Keratinocyte (primary cell): ENCODE measurements around the gene ZBTB7B. TPM values are rescaled to one million over a fixed set of nuclear protein-coding genes. Genes with fewer than 3 reads are reported as not detected.
A peak's percentile ranks its signal among the peaks of the same experiment; 100 is the strongest.

Experiments
- DNase-seq: peaks from one replicate; pipeline ENCODE4 v3.0.0-alpha.2; 2011; ENCODE audit warnings: low read depth, missing footprints, low spot score
- FAIRE-seq: peaks from 2 replicates; lab custom pipeline; 2011; peaks lifted over from hg19 to GRCh38; lab: Jason Lieb, UNC
- H2AFZ ChIP-seq: 2 replicates; pipeline ENCODE4 v1.6.0; 2012; ENCODE audit warnings: low read length, control low read depth, inconsistent platforms; ENCODE audit not compliant: control insufficient read depth
- H3K27ac ChIP-seq: 2 replicates; pipeline ENCODE4 v1.5.1; 2011; ENCODE audit warnings: low read length; ENCODE audit not compliant: control insufficient read depth, insufficient read depth
- H3K27me3 ChIP-seq: 3 replicates; pipeline ENCODE4 v1.6.0; 2011; ENCODE audit warnings: low read length; ENCODE audit not compliant: control insufficient read depth, insufficient read depth; ENCODE audit errors: extremely low read depth
- H3K36me3 ChIP-seq, 2 experiments: 2 replicates in 1 of 2; 3 replicates in 1 of 2; pipeline ENCODE4 v1.5.1; 2011; ENCODE audit warnings: low read length in 2 of 2, mild to moderate bottlenecking in 1 of 2; ENCODE audit not compliant: control insufficient read depth in 2 of 2, insufficient read depth in 2 of 2; ENCODE audit errors: extremely low read depth in 1 of 2
- H3K4me1 ChIP-seq: 3 replicates; pipeline ENCODE4 v1.5.1; 2011; ENCODE audit warnings: low read length; ENCODE audit not compliant: control insufficient read depth, insufficient read depth; ENCODE audit errors: extremely low read depth
- H3K4me2 ChIP-seq: 3 replicates; pipeline ENCODE4 v1.6.0; 2011; ENCODE audit warnings: low read depth, low read length; ENCODE audit not compliant: control insufficient read depth, insufficient read depth; ENCODE audit errors: extremely low read depth
- H3K4me3 ChIP-seq, 3 experiments: fragments of 200-600 bp in 1 of 3; sonication (generic) in 1 of 3; 2 replicates in 2 of 3; 3 replicates in 1 of 3; pipeline ENCODE4 v1.5.1; 2011 to 2016; ENCODE audit warnings: low read length in 3 of 3, mild to moderate bottlenecking in 3 of 3, control low read depth in 2 of 3, inconsistent platforms in 1 of 3, low read depth in 1 of 3, mixed read lengths in 1 of 3, mixed run types in 1 of 3, moderate library complexity in 1 of 3; ENCODE audit not compliant: control insufficient read depth in 2 of 3, insufficient read depth in 2 of 3; ENCODE audit errors: extremely low read depth in 1 of 3
- H3K79me2 ChIP-seq: 2 replicates; pipeline ENCODE4 v1.6.0; 2012; ENCODE audit warnings: low read length; ENCODE audit not compliant: control insufficient read depth, insufficient read depth
- H3K9ac ChIP-seq: 3 replicates; pipeline ENCODE4 v1.6.0; 2011; ENCODE audit warnings: low read length; ENCODE audit not compliant: control insufficient read depth, insufficient read depth; ENCODE audit errors: extremely low read depth
- H3K9me1 ChIP-seq: 3 replicates; pipeline ENCODE4 v1.6.0; 2011; ENCODE audit warnings: low read length; ENCODE audit not compliant: control insufficient read depth, insufficient read depth; ENCODE audit errors: extremely low read depth
- H3K9me3 ChIP-seq: 2 replicates; pipeline ENCODE4 v1.5.1; 2012; ENCODE audit warnings: low read depth, low read length; ENCODE audit not compliant: control insufficient read depth
- H4K20me1 ChIP-seq: 3 replicates; pipeline ENCODE4 v1.6.0; 2011; ENCODE audit warnings: low read length; ENCODE audit not compliant: control insufficient read depth, insufficient read depth; ENCODE audit errors: extremely low read depth
- EZH2 ChIP-seq: IDR thresholded peaks from one replicate; pipeline ENCODE4 v1.6.1; 2012; ENCODE audit warnings: inconsistent platforms, mild to moderate bottlenecking, low read length, moderate library complexity
- dilution Hi-C: fragments of 300-500 bp; cut with MboI; formaldehyde crosslinking; loops from one replicate; pipeline ENCODE4 v1.7.0; 2020; ENCODE audit warnings: low sequenced_read_pairs; ENCODE audit not compliant: extremely low pct_ligation_motif_present
- polyA plus RNA-seq, 5 experiments: library from polyadenylated mRNA; depleted of rRNA in 3 of 5; stranded (reverse) in 3 of 5; stranded (forward) in 1 of 5; unstranded in 1 of 5; fragments of >200 nt; gene quantifications; 1 replicate in 1 of 5; 2 replicates in 3 of 5; 3 replicates in 1 of 5; pipeline versions ENCODE4 v1.2.1 to v1.2.3, GENCODE V29; 2011 to 2012; ENCODE audit warnings: missing spikeins in 2 of 5, low read depth in 1 of 5, low replicate concordance in 1 of 5
- TF ChIP-seq, protein P1 (sequence below), 3 experiments: IDR thresholded peaks in 1 of 3; conservative IDR thresholded peaks in 1 of 3; optimal IDR thresholded peaks in 1 of 3; 2 replicates in 2 of 3; 3 replicates in 1 of 3; pipeline versions ENCODE3 to v1.5.1; 2011; ENCODE audit warnings: low read length in 3 of 3, mild to moderate bottlenecking in 3 of 3, moderate library complexity in 2 of 3, control low read depth in 1 of 3, inconsistent platforms in 1 of 3; ENCODE audit not compliant: insufficient read depth in 2 of 3; ENCODE audit errors: extremely low read depth in 1 of 3

ZBTB7B gene
- polyA plus RNA-seq, 1 donor (not counting 4 experiments of a cell fraction or from before 2014, with no cell fraction given): 20.9 TPM

DNA sequence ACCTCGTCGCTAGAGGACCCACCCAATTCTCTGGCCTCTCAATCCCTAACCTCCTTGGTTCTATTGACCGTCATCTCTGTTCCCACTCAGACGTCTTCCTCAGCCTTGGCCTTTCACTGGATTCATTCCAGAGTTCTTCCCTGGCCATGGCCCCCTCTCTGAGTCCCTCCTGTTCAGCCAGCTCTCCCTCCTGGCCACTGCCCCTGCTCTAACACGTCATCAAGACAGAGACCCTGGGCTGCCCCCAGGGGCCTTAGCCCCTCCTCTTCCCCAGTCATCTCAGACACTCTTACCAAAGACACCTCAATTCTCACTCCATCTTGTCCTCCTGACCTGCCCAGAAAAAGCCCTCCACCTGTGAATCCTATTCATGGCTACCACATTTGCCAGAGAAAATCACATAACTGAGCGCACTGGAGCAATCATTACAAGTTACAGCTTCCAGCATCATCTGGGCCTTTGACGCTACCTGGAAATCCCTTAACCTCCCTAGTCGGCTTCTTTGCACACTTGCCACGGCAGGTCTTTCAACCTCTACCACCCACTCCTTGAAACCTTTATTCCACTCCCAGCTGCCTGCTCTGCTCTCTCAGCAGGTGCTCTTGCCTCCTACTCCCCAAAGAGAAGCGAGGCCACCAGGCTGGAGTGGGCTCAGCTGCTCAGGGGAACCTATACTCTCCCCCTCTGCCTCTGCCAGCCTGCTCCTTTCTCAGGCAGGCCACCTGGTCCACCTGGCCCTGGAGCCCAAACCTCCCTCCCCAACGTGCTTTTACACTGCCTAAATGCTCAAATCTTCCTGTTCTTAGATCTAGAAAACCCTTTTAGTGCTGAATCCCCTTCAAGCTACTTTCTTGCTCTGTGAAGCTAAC is 17.0 kb downstream of the ZBTB7B start:
- TF ChIP-seq EZH2: no peak
- TF ChIP-seq, protein P1, sequence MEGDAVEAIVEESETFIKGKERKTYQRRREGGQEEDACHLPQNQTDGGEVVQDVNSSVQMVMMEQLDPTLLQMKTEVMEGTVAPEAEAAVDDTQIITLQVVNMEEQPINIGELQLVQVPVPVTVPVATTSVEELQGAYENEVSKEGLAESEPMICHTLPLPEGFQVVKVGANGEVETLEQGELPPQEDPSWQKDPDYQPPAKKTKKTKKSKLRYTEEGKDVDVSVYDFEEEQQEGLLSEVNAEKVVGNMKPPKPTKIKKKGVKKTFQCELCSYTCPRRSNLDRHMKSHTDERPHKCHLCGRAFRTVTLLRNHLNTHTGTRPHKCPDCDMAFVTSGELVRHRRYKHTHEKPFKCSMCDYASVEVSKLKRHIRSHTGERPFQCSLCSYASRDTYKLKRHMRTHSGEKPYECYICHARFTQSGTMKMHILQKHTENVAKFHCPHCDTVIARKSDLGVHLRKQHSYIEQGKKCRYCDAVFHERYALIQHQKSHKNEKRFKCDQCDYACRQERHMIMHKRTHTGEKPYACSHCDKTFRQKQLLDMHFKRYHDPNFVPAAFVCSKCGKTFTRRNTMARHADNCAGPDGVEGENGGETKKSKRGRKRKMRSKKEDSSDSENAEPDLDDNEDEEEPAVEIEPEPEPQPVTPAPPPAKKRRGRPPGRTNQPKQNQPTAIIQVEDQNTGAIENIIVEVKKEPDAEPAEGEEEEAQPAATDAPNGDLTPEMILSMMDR (optimal IDR thresholded peaks at IDR 0.05 in 1 of 3, IDR thresholded peaks at IDR 0.05 in 1 of 3, conservative IDR thresholded peaks at IDR 0.05 in 1 of 3; ENCODE audit: extremely low read depth in 1 of 3, insufficient read depth in 2 of 3, low read length in 3 of 3): no peak
- H3K9ac ChIP-seq: no peak overlapping the region
- no peak overlapping the region for H3K4me2 ChIP-seq
- H3K4me3 ChIP-seq: no peak overlapping the region
- peaks cover 41% of the 10 kb centered on the region for H3K4me1 ChIP-seq
- dilution Hi-C loops: no loop called here
- no peak for DNase-seq
- no peaks in the 10 kb centered on the region for H3K9me3 ChIP-seq
- peaks cover 18 to 25% of the 10 kb centered on the region in 2 experiments for H3K36me3 ChIP-seq
- H2AFZ ChIP-seq: no peak overlapping the region
- no peaks in the 10 kb centered on the region for H3K27me3 ChIP-seq
- no peaks in the 10 kb centered on the region for H3K9me1 ChIP-seq
- no peaks in the 10 kb centered on the region for H3K79me2 ChIP-seq
- H3K27ac ChIP-seq: no peak overlapping the region
- no peak for FAIRE-seq
- no peaks in the 10 kb centered on the region for H4K20me1 ChIP-seq

DNA sequence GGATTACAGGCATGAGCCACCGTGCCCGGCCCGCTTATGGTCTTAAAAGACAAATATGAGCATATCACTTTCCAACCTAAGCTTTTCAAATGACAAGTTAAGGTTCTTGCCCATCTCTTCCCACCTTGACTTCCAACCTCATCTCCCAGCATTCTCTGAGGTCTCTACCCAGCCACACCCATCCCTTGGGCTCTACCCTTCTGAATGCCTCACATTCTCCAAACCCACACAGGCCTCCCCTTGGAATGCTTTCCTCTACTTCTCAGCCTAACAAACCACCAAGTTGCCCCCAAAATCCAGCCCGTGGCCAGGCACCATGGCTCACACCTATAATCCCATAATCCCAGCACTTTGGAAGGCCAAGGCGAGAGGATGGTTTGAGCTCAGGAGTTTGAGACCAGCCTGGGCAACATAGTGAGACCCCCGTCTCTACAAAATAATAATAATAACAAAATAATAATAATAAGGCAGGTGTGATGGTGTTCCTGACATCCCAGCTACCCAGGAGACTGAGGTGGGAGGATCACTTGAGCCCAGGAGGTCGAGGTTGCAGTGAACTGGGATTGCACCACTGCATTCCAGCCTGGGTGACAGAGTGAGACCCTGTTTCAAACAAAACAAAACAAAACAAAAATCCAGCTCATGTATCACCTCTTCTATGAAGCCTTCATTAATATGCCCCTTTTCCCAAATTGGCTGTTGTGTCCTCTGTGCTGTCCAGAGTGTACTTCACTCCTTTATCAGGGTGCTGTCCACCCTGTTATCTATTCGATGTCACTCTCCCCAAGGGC is 19.7 kb downstream of the ZBTB7B start:
- DNase-seq (no peak), FAIRE-seq (no peak)
- H2AFZ ChIP-seq: no peak overlapping the region
- H3K27ac ChIP-seq: no peak overlapping the region
- no peaks in the 10 kb centered on the region for H3K79me2 ChIP-seq
- H3K36me3 ChIP-seq: peaks cover 3 to 8% of the 10 kb centered on the region in 2 experiments
- dilution Hi-C loops: no loop called here
- no peaks in the 10 kb centered on the region for H3K27me3 ChIP-seq
- H3K4me2 ChIP-seq: peak overlapping the region; percentile 43
- H3K9me1 ChIP-seq: no peaks in the 10 kb centered on the region
- no peaks in the 10 kb centered on the region for H3K9me3 ChIP-seq
- H4K20me1 ChIP-seq: no peaks in the 10 kb centered on the region
- TF ChIP-seq, protein P1 (optimal IDR thresholded peaks at IDR 0.05 in 1 of 3, IDR thresholded peaks at IDR 0.05 in 1 of 3, conservative IDR thresholded peaks at IDR 0.05 in 1 of 3; ENCODE audit: extremely low read depth in 1 of 3, insufficient read depth in 2 of 3, low read length in 3 of 3): no peak
- no peak for TF ChIP-seq EZH2
- no peak overlapping the region for H3K9ac ChIP-seq
- H3K4me1 ChIP-seq: peaks cover 30% of the 10 kb centered on the region
- H3K4me3 ChIP-seq: no peak overlapping the region
